ENCODE measurements around the gene DNAJC7. TPM values are rescaled to one million over a fixed set of nuclear protein-coding genes. Genes with fewer than 3 reads are reported as not detected.
A peak's percentile ranks its signal among the peaks of the same experiment; 100 is the strongest.

DNAJC7 gene
- total and polyA plus RNA-seq, 9 donors, result 58.3 to 113 (median 97.7) TPM

- no peaks in the 10 kb centered on the region for H3K4me1 ChIP-seq (ENCODE audit: control insufficient read depth, insufficient read depth, low read length)
These were observed 25.5 kb upstream of the DNAJC7 start for GRCh38 chr17:42042598-42043319.

GRCh38 chr17:42041619-42042018, 24.4 kb upstream of the DNAJC7 start:
- H3K4me1 ChIP-seq (ENCODE audit: control insufficient read depth, insufficient read depth, low read length), result no peaks in the 10 kb centered on the region
- H3K4me3 ChIP-seq (ENCODE audit: low read length), result no peak overlapping the region
- H3K9me3 ChIP-seq (replicated peaks; ENCODE audit: control insufficient read depth, low read depth, low read length), result no peaks in the 10 kb centered on the region
- H3K27me3 ChIP-seq (ENCODE audit: control insufficient read depth, insufficient read depth, low read length), result no peaks in the 10 kb centered on the region
- H3K27ac ChIP-seq (ENCODE audit: low read length), result no peak overlapping the region
- H3K36me3 ChIP-seq (ENCODE audit: control insufficient read depth, insufficient read depth, low read length), result peaks cover 8% of the 10 kb centered on the region
- DNase-seq, result no peak

More at GRCh38 chr17:42042598-42043319, 25.5 kb upstream of the DNAJC7 start:
- Histone ChIP-seq H3K27me3 (ENCODE audit: control insufficient read depth, insufficient read depth, low read length) (no peaks in the 10 kb centered on the region), H3K9me3 (replicated peaks; ENCODE audit: control insufficient read depth, low read depth, low read length) (no peaks in the 10 kb centered on the region), H3K4me3 (ENCODE audit: low read length) (no peak overlapping the region), H3K27ac (ENCODE audit: low read length) (no peak overlapping the region), H3K36me3 (ENCODE audit: control insufficient read depth, insufficient read depth, low read length) (peaks cover 8% of the 10 kb centered on the region)
- DNase-seq, result no peak
- WGBS (ENCODE audit: insufficient coverage), result 89% methylated on average over 18 of the region's 20 CpGs

GRCh38 chr17:42040818-42041217, 23.6 kb upstream of the DNAJC7 start:
- peaks cover 8% of the 10 kb centered on the region for H3K36me3 ChIP-seq (ENCODE audit: control insufficient read depth, insufficient read depth, low read length)
- DNase-seq, result no peak
- WGBS (ENCODE audit: insufficient coverage), result 89% methylated on average over 10 of the region's 10 CpGs

GRCh38 chr17:42039794-42040763, 22.8 kb upstream of the DNAJC7 start:
- no peak overlapping the region for H3K4me3 ChIP-seq (ENCODE audit: low read length)

More at GRCh38 chr17:42040818-42041217, 23.6 kb upstream of the DNAJC7 start:
- Histone ChIP-seq H3K27me3 (ENCODE audit: control insufficient read depth, insufficient read depth, low read length) (no peaks in the 10 kb centered on the region), H3K4me1 (ENCODE audit: control insufficient read depth, insufficient read depth, low read length) (no peaks in the 10 kb centered on the region), H3K27ac (ENCODE audit: low read length) (no peak overlapping the region), H3K9me3 (replicated peaks; ENCODE audit: control insufficient read depth, low read depth, low read length) (no peaks in the 10 kb centered on the region), H3K4me3 (ENCODE audit: low read length) (no peak overlapping the region)

GRCh38 chr17:42038221-42038973, 21.2 kb upstream of the DNAJC7 start:
- 60% methylated on average over 3 of the region's 5 CpGs for WGBS (ENCODE audit: insufficient coverage)
- no peaks in the 10 kb centered on the region for H3K4me1 ChIP-seq (ENCODE audit: control insufficient read depth, insufficient read depth, low read length)
- H3K36me3 ChIP-seq (ENCODE audit: control insufficient read depth, insufficient read depth, low read length), result peaks cover 8% of the 10 kb centered on the region
- DNase-seq, result no peak
- no peaks in the 10 kb centered on the region for H3K27me3 ChIP-seq (ENCODE audit: control insufficient read depth, insufficient read depth, low read length)
- no peak overlapping the region for H3K4me3 ChIP-seq (ENCODE audit: low read length)
- H3K9me3 ChIP-seq (replicated peaks; ENCODE audit: control insufficient read depth, low read depth, low read length), result no peaks in the 10 kb centered on the region
- H3K27ac ChIP-seq (ENCODE audit: low read length), result no peak overlapping the region

More at GRCh38 chr17:42039794-42040763, 22.8 kb upstream of the DNAJC7 start:
- H3K36me3 ChIP-seq (ENCODE audit: control insufficient read depth, insufficient read depth, low read length), result peaks cover 8% of the 10 kb centered on the region
- no peaks in the 10 kb centered on the region for H3K27me3 ChIP-seq (ENCODE audit: control insufficient read depth, insufficient read depth, low read length)
- H3K4me1 ChIP-seq (ENCODE audit: control insufficient read depth, insufficient read depth, low read length), result no peaks in the 10 kb centered on the region
- DNase-seq, result no peak
- no peaks in the 10 kb centered on the region for H3K9me3 ChIP-seq (replicated peaks; ENCODE audit: control insufficient read depth, low read depth, low read length)
- H3K27ac ChIP-seq (ENCODE audit: low read length), result no peak overlapping the region
- 35% methylated on average over 77 of the region's 77 CpGs for WGBS (ENCODE audit: insufficient coverage)

- Histone ChIP-seq H3K4me3 (ENCODE audit: low read length) (no peak overlapping the region), H3K4me1 (ENCODE audit: control insufficient read depth, insufficient read depth, low read length) (peaks cover 3% of the 10 kb centered on the region), H3K9me3 (replicated peaks; ENCODE audit: control insufficient read depth, low read depth, low read length) (no peaks in the 10 kb centered on the region), H3K36me3 (ENCODE audit: control insufficient read depth, insufficient read depth, low read length) (peaks cover 2% of the 10 kb centered on the region), H3K27me3 (ENCODE audit: control insufficient read depth, insufficient read depth, low read length) (no peaks in the 10 kb centered on the region), H3K27ac (ENCODE audit: low read length) (no peak overlapping the region)
- 36% methylated on average over 4 of the region's 6 CpGs for WGBS (ENCODE audit: insufficient coverage)
- DNase-seq, result no peak
These were observed 16.8 kb upstream of the DNAJC7 start for GRCh38 chr17:42034059-42034458.

- Histone ChIP-seq H3K36me3 (ENCODE audit: control insufficient read depth, insufficient read depth, low read length) (peaks cover 2% of the 10 kb centered on the region), H3K4me1 (ENCODE audit: control insufficient read depth, insufficient read depth, low read length) (peaks cover 28% of the 10 kb centered on the region), H3K9me3 (replicated peaks; ENCODE audit: control insufficient read depth, low read depth, low read length) (no peaks in the 10 kb centered on the region), H3K4me3 (ENCODE audit: low read length) (no peak overlapping the region), H3K27me3 (ENCODE audit: control insufficient read depth, insufficient read depth, low read length) (no peaks in the 10 kb centered on the region), H3K27ac (ENCODE audit: low read length) (no peak overlapping the region)
- 23% methylated on average over 4 of the region's 6 CpGs for WGBS (ENCODE audit: insufficient coverage)
- DNase-seq, result peak; percentile 31
These were observed 14.3 kb upstream of the DNAJC7 start for GRCh38 chr17:42031584-42031983.

GRCh38 chr17:42028791-42029127, 11.5 kb upstream of the DNAJC7 start:
- Histone ChIP-seq H3K27ac (ENCODE audit: low read length) (peak overlapping the region; percentile 71), H3K4me3 (ENCODE audit: low read length) (no peak overlapping the region), H3K4me1 (ENCODE audit: control insufficient read depth, insufficient read depth, low read length) (peaks cover 45% of the 10 kb centered on the region), H3K36me3 (ENCODE audit: control insufficient read depth, insufficient read depth, low read length) (peaks cover 12% of the 10 kb centered on the region), H3K9me3 (replicated peaks; ENCODE audit: control insufficient read depth, low read depth, low read length) (no peaks in the 10 kb centered on the region), H3K27me3 (ENCODE audit: control insufficient read depth, insufficient read depth, low read length) (no peaks in the 10 kb centered on the region)
- 95% methylated on average over 4 of the region's 7 CpGs for WGBS (ENCODE audit: insufficient coverage)
- no peak for DNase-seq

GRCh38 chr17:42027961-42028790, 10.9 kb upstream of the DNAJC7 start:
- no peaks in the 10 kb centered on the region for H3K9me3 ChIP-seq (replicated peaks; ENCODE audit: control insufficient read depth, low read depth, low read length)
- peaks cover 18% of the 10 kb centered on the region for H3K36me3 ChIP-seq (ENCODE audit: control insufficient read depth, insufficient read depth, low read length)
- 28% methylated on average over 13 of the region's 19 CpGs for WGBS (ENCODE audit: insufficient coverage)
- H3K4me3 ChIP-seq (ENCODE audit: low read length), result no peak overlapping the region
- peaks cover 46% of the 10 kb centered on the region for H3K4me1 ChIP-seq (ENCODE audit: control insufficient read depth, insufficient read depth, low read length)
- peak overlapping the region; percentile 71 for H3K27ac ChIP-seq (ENCODE audit: low read length)
- H3K27me3 ChIP-seq (ENCODE audit: control insufficient read depth, insufficient read depth, low read length), result no peaks in the 10 kb centered on the region
- DNase-seq, result peak; percentile 24
